ENCODE measurements around the gene USP50. TPM values are rescaled to one million over a fixed set of nuclear protein-coding genes. Genes with fewer than 3 reads are reported as not detected.
"Not testable (repeated sequence)": the region's sequence is repeated elsewhere in the genome, so short reads cannot be mapped to it uniquely, and the experiment has no call there.

Gene USP50
- total and polyA plus RNA-seq, 8 donors = 5.7 TPM; not detected in 7

DNA sequence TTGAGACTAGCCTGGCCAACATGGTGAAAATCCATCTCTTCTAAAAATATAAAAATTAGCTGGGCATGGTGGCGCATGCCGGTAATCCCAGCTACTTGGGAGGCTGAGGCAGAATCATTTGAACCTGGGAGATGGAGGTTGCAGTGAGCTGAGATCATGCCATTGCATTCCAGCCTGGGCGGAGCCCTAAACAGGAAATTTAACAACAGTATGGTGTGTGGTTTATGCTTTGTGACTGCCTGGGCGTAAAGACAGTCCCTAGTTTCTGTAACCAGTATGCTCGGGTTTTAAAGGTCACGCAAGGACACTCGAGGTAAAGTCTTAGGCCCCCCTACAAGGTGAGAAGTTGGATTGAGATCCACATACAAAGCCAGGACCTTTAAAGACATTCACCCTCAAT is 43.3 kb downstream of the USP50 start:
- H3K27me3 ChIP-seq = no peaks in the 10 kb centered on the region
- H3K27ac ChIP-seq = no peak overlapping the region
- WGBS, 5 donors = 87 to 94% (median 93%) methylated on average over 7 of the region's 7 CpGs
- no peak for DNase-seq
- no peak overlapping the region for H3K4me3 ChIP-seq
- H3K9me3 ChIP-seq = no peaks in the 10 kb centered on the region
- TF ChIP-seq, protein P1, sequence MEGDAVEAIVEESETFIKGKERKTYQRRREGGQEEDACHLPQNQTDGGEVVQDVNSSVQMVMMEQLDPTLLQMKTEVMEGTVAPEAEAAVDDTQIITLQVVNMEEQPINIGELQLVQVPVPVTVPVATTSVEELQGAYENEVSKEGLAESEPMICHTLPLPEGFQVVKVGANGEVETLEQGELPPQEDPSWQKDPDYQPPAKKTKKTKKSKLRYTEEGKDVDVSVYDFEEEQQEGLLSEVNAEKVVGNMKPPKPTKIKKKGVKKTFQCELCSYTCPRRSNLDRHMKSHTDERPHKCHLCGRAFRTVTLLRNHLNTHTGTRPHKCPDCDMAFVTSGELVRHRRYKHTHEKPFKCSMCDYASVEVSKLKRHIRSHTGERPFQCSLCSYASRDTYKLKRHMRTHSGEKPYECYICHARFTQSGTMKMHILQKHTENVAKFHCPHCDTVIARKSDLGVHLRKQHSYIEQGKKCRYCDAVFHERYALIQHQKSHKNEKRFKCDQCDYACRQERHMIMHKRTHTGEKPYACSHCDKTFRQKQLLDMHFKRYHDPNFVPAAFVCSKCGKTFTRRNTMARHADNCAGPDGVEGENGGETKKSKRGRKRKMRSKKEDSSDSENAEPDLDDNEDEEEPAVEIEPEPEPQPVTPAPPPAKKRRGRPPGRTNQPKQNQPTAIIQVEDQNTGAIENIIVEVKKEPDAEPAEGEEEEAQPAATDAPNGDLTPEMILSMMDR (IDR thresholded peaks at IDR 0.05) = no peak
- TF ChIP-seq POLR2AphosphoS5 (IDR thresholded peaks at IDR 0.05) = no peak
- no peak for TF ChIP-seq EP300 (IDR thresholded peaks at IDR 0.05)
- no peak for TF ChIP-seq POLR2A (IDR thresholded peaks at IDR 0.05)
- H3K36me3 ChIP-seq = peaks cover 29 to 65% (median 61%) of the 10 kb centered on the region in 4 donors
- intact Hi-C loops (cut with DNase I; ENCODE audit: low total_unique reads) = no loop called here
- H3K4me1 ChIP-seq = no peaks in the 10 kb centered on the region

DNA sequence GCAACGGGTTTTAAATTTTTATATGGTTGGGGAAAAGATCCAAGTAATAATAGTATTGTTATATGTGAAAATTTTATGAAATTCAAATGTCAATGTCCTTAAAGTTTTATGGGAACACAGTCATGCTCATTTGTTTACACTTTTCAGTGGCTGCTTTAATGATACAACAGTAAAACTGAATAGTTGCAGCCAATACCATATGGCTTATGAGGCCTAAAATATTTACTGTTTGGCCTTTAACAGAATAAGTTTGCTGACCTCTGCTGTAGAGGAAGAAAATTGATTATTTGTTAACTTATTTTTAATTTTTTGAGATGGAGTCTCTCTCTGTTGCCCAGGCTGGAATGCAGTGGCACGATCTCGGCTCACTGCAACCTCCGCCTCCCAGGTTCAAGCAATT is 44.7 kb downstream of the USP50 start:
- no peak for TF ChIP-seq POLR2A (IDR thresholded peaks at IDR 0.05)
- no peak for TF ChIP-seq POLR2AphosphoS5 (IDR thresholded peaks at IDR 0.05)
- no peak for TF ChIP-seq EP300 (IDR thresholded peaks at IDR 0.05)
- TF ChIP-seq, protein P1 (IDR thresholded peaks at IDR 0.05) = no peak
- no peak overlapping the region for H3K4me3 ChIP-seq
- no peaks in the 10 kb centered on the region for H3K27me3 ChIP-seq
- 94 to 97% (median 97%) methylated on average over 4 of the region's 4 CpGs for WGBS, 5 donors
- no peak overlapping the region for H3K27ac ChIP-seq
- H3K9me3 ChIP-seq = no peaks in the 10 kb centered on the region
- H3K4me1 ChIP-seq = no peaks in the 10 kb centered on the region
- no peak for DNase-seq
- intact Hi-C loops (cut with DNase I; ENCODE audit: low total_unique reads) = no loop called here
- H3K36me3 ChIP-seq = peaks cover 40 to 78% (median 74%) of the 10 kb centered on the region in 4 donors

DNA sequence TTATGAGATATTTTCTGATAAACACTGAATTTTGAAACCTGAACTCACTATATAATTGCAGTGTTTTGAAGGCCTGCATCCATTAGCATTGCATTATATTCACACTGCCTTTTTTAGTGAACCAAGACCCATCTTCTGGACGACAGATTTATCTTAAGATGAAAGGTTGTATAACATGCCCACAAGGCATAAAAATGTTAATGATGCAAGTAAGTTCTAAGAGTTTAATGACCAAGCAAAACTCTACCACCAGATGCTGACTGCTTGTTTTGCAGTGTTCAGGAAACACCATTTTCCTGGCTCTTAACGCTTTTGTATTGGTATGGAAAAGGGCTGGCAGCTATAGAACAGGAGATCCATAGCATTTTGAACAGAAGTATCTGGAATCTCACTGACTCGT is 46.1 kb downstream of the USP50 start:
- H3K27me3 ChIP-seq = no peaks in the 10 kb centered on the region
- TF ChIP-seq POLR2A (IDR thresholded peaks at IDR 0.05) = no peak
- TF ChIP-seq, protein P1 (IDR thresholded peaks at IDR 0.05) = no peak
- no peak for TF ChIP-seq POLR2AphosphoS5 (IDR thresholded peaks at IDR 0.05)
- TF ChIP-seq EP300 (IDR thresholded peaks at IDR 0.05) = no peak
- intact Hi-C loops (cut with DNase I; ENCODE audit: low total_unique reads) = no loop called here
- no peak for DNase-seq
- H3K4me3 ChIP-seq = no peak overlapping the region
- no peaks in the 10 kb centered on the region for H3K4me1 ChIP-seq
- H3K27ac ChIP-seq = no peak overlapping the region
- WGBS, 5 donors = 65 to 82% (median 73%) methylated on average over 3 of the region's 3 CpGs
- H3K36me3 ChIP-seq = peaks cover 52 to 93% (median 89%) of the 10 kb centered on the region in 4 donors
- no peaks in the 10 kb centered on the region for H3K9me3 ChIP-seq

DNA sequence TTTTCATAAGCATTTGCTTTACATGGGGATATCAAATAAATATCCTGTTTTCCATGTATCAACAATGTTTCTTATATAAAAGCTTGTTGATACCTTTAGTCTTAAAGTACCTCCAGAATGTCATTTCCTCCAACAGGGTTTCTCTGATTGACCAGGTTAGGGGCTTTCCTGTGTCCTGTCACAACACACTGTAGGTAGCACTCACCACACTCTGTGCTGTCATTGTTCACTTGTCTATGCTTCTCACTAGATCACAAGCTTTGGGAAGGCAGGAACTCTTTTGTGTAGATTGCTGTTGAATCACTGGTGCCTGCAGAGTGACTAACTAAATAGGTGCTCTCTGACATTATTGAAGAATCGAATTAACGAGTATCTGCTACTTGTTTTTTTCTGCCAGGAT is 49.8 kb downstream of the USP50 start:
- Histone ChIP-seq H3K4me1 (no peaks in the 10 kb centered on the region), H3K27ac (no peak overlapping the region), H3K36me3 (peaks cover 80 to 100% (median 100%) of the 10 kb centered on the region in 4 donors), H3K4me3 (no peak overlapping the region), H3K9me3 (no peaks in the 10 kb centered on the region), H3K27me3 (no peaks in the 10 kb centered on the region)
- no peak for TF ChIP-seq POLR2A (IDR thresholded peaks at IDR 0.05)
- TF ChIP-seq POLR2AphosphoS5 (IDR thresholded peaks at IDR 0.05) = no peak
- TF ChIP-seq EP300 (IDR thresholded peaks at IDR 0.05) = no peak
- TF ChIP-seq, protein P1 (IDR thresholded peaks at IDR 0.05) = no peak
- 90 to 96% (median 95%) methylated on average over 2 of the region's 2 CpGs for WGBS, 5 donors
- intact Hi-C loops (cut with DNase I; ENCODE audit: low total_unique reads) = no loop called here
- no peak for DNase-seq

DNA sequence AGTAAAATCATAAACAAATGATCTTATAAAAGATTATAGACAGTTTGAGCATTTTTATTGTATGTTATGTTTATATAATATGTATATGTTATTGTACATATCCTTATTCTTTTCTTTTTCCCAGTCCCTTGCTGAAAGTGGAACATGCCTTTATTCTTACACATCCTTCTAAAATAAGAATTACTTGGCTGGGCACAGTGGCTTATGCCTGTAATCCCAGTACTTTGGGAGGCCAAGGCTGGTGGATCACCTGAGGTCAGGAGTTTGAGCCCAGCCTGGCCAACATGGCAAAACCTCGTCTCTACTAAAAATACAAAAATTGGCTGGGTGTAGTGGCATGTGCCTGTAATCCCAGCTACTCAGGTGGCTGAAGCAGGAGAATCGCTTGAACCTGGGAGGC is 51.9 kb downstream of the USP50 start:
- H3K9me3 ChIP-seq; H3K27ac ChIP-seq; H3K4me3 ChIP-seq; intact Hi-C loops (cut with DNase I; ENCODE audit: low total_unique reads); H3K27me3 ChIP-seq; H3K4me1 ChIP-seq; DNase-seq: not testable (repeated sequence)
- peaks cover 86 to 100% (median 100%) of the 10 kb centered on the region in 4 donors for H3K36me3 ChIP-seq
- 86 to 96% (median 95%) methylated on average over 2 of the region's 2 CpGs for WGBS, 5 donors
